H9 (cell line): ENCODE results near the gene COPRS. TPM values are rescaled to one million over a fixed set of nuclear protein-coding genes. Genes with fewer than 3 reads are reported as not detected.

ENCODE experiments used
- DNase-seq: peaks from one replicate; pipeline ENCODE4 v3.0.0-alpha.2; 2017
- H2AFZ ChIP-seq: one replicate; pipeline ENCODE4 v1.6.1; 2013; ENCODE audit warnings: mild to moderate bottlenecking, low read length, control low read depth, moderate library complexity
- H2AK5ac ChIP-seq: 2 replicates; pipeline ENCODE4 v1.6.1; 2013; ENCODE audit warnings: low read length, control low read depth, mixed read lengths; ENCODE audit not compliant: insufficient read length
- H2BK120ac ChIP-seq: one replicate; pipeline ENCODE4 v1.6.1; 2013; ENCODE audit warnings: low read depth, mild to moderate bottlenecking, low read length, control low read depth, inconsistent platforms; ENCODE audit not compliant: poor library complexity, severe bottlenecking
- H2BK12ac ChIP-seq: 2 replicates; pipeline ENCODE4 v1.6.1; 2013; ENCODE audit warnings: low read length, control low read depth, mixed read lengths, low read depth; ENCODE audit not compliant: insufficient read length
- H2BK15ac ChIP-seq: 2 replicates; pipeline ENCODE4 v1.6.1; 2013; ENCODE audit warnings: low read depth, low read length, control low read depth
- H2BK20ac ChIP-seq: one replicate; pipeline ENCODE4 v1.6.1; 2013; ENCODE audit warnings: low read depth, mild to moderate bottlenecking, low read length, control low read depth, inconsistent platforms; ENCODE audit not compliant: poor library complexity, severe bottlenecking
- H2BK5ac ChIP-seq: 2 replicates; pipeline ENCODE4 v1.6.1; 2013; ENCODE audit warnings: low read length, control low read depth, mixed read lengths; ENCODE audit not compliant: insufficient read length
- H3K14ac ChIP-seq: 2 replicates; pipeline ENCODE4 v1.6.1; 2013; ENCODE audit warnings: low read length, control low read depth; ENCODE audit not compliant: insufficient read depth
- H3K18ac ChIP-seq: 2 replicates; pipeline ENCODE4 v1.6.1; 2013; ENCODE audit warnings: low read depth, mild to moderate bottlenecking, mixed read lengths, low read length, control low read depth; ENCODE audit not compliant: insufficient read length
- H3K23ac ChIP-seq: 2 replicates; pipeline ENCODE4 v1.6.1; 2013; ENCODE audit warnings: low read length, control low read depth, mixed read lengths, low read depth; ENCODE audit not compliant: insufficient read length
- H3K23me2 ChIP-seq: 2 replicates; pipeline ENCODE4 v1.6.1; 2013; ENCODE audit warnings: low read depth, mild to moderate bottlenecking, mixed read lengths, low read length, control low read depth; ENCODE audit not compliant: insufficient read length, poor library complexity, severe bottlenecking
- H3K27ac ChIP-seq: 2 replicates; pipeline ENCODE4 v1.5.1; 2013; ENCODE audit warnings: low read length, control low read depth, mixed read lengths, low read depth; ENCODE audit not compliant: insufficient read length
- H3K27me3 ChIP-seq: 2 replicates; pipeline ENCODE4 v1.6.1; 2013; ENCODE audit warnings: low read length, control low read depth, inconsistent platforms; ENCODE audit not compliant: insufficient read depth
- H3K4ac ChIP-seq: 2 replicates; pipeline ENCODE4 v1.6.1; 2013; ENCODE audit warnings: low read depth, mild to moderate bottlenecking, control low read depth, inconsistent platforms, low read length, moderate library complexity
- H3K4me1 ChIP-seq: 2 replicates; pipeline ENCODE4 v1.6.1; 2013; ENCODE audit warnings: low read length, control low read depth, inconsistent platforms; ENCODE audit not compliant: insufficient read depth
- H3K4me2 ChIP-seq: 2 replicates; pipeline ENCODE4 v1.6.1; 2013; ENCODE audit warnings: low read length, control low read depth, mixed read lengths; ENCODE audit not compliant: insufficient read length, insufficient read depth
- H3K56ac ChIP-seq: 2 replicates; pipeline ENCODE4 v1.6.1; 2013; ENCODE audit warnings: low read depth, mild to moderate bottlenecking, mixed read lengths, low read length, control low read depth; ENCODE audit not compliant: insufficient read length
- H3K79me1 ChIP-seq: 2 replicates; pipeline ENCODE4 v1.6.1; 2013; ENCODE audit warnings: low read depth, mild to moderate bottlenecking, moderate library complexity, low read length, control low read depth, inconsistent platforms; ENCODE audit not compliant: insufficient read depth, poor library complexity, severe bottlenecking
- H3K79me2 ChIP-seq: 2 replicates; pipeline ENCODE4 v1.6.1; 2013; ENCODE audit warnings: low read length, control low read depth, inconsistent platforms; ENCODE audit not compliant: insufficient read depth
- H3K9ac ChIP-seq: 2 replicates; pipeline ENCODE4 v1.6.1; 2013; ENCODE audit warnings: low read length, control low read depth, mixed read lengths; ENCODE audit not compliant: insufficient read length; ENCODE audit errors: extremely low read depth
- H3K9me3 ChIP-seq: one replicate; pipeline ENCODE4 v1.6.1; 2013; ENCODE audit warnings: low read depth, low read length, inconsistent platforms; ENCODE audit not compliant: control insufficient read depth
- H3T11ph ChIP-seq: one replicate; pipeline ENCODE4 v1.6.1; 2013; ENCODE audit warnings: mild to moderate bottlenecking, low read length, control low read depth, inconsistent platforms
- H4K20me1 ChIP-seq: one replicate; pipeline ENCODE4 v1.6.1; 2013; ENCODE audit not compliant: control insufficient read depth, insufficient read length, insufficient read depth
- H4K5ac ChIP-seq: 2 replicates; pipeline ENCODE4 v1.6.1; 2013; ENCODE audit warnings: low read depth, mild to moderate bottlenecking, mixed read lengths, low read length, control low read depth; ENCODE audit not compliant: insufficient read length
- H4K8ac ChIP-seq: replicated peaks from 2 replicates; pipeline ENCODE4 v1.6.1; 2013; ENCODE audit warnings: low read length, control low read depth, mixed read lengths, low read depth; ENCODE audit not compliant: insufficient read length
- H4K91ac ChIP-seq: 2 replicates; pipeline ENCODE4 v1.6.1; 2013; ENCODE audit warnings: low read depth, mild to moderate bottlenecking, moderate library complexity, mixed read lengths, low read length, control low read depth; ENCODE audit not compliant: insufficient read length
- H3K27ac Mint-ChIP-seq, 3 experiments: 2 replicates in 2 of 3; 3 replicates in 1 of 3; pipeline ENCODE4 v1.8.0; 2020 to 2021; ENCODE audit warnings: mixed read lengths in 3 of 3, mild to moderate bottlenecking in 1 of 3, moderate library complexity in 1 of 3
- H3K27me3 Mint-ChIP-seq: 2 replicates; pipeline ENCODE4 v1.8.0; 2021; ENCODE audit warnings: low read depth, mild to moderate bottlenecking, moderate library complexity, mixed read lengths
- H3K36me3 Mint-ChIP-seq, 3 experiments: 2 replicates in 2 of 3; 3 replicates in 1 of 3; pipeline ENCODE4 v1.8.0; 2020 to 2021; ENCODE audit warnings: low read depth in 3 of 3, mixed read lengths in 3 of 3; ENCODE audit not compliant: insufficient read depth in 1 of 3
- H3K4me1 Mint-ChIP-seq, 2 experiments: 2 replicates each; pipeline ENCODE4 v1.8.0; 2020; ENCODE audit warnings: mixed read lengths in 2 of 2
- H3K4me3 Mint-ChIP-seq, 2 experiments: 2 replicates in 1 of 2; 3 replicates in 1 of 2; pipeline ENCODE4 v1.8.0; 2020 to 2021; ENCODE audit warnings: mild to moderate bottlenecking in 2 of 2, mixed read lengths in 2 of 2, moderate library complexity in 1 of 2
- H3K9me3 Mint-ChIP-seq, 2 experiments: 2 replicates in 1 of 2; 3 replicates in 1 of 2; pipeline ENCODE4 v1.8.0; 2020; ENCODE audit warnings: mild to moderate bottlenecking in 2 of 2, mixed read lengths in 2 of 2, moderate library complexity in 1 of 2
- WGBS: extraction: QIAGEN DNeasy Blood & Tissue Kit; methylation state at CpG from one replicate; pipeline ENCODE4 v1.1.7; 2013; ENCODE audit warnings: missing lambda C conversion rate, low lambda C conversion rate, mixed read lengths; ENCODE audit not compliant: insufficient read length; ENCODE audit errors: extremely low coverage; 5-methylcytosine and 5-hydroxymethylcytosine counted together
- total RNA-seq: library from RNA; stranded (reverse); gene quantifications from 2 replicates; pipeline ENCODE4 v1.2.1, GENCODE V29; 2021
- TF ChIP-seq, protein P1 (sequence below): fragments of 200-600 bp; sonication (generic); conservative IDR thresholded peaks from 3 replicates; pipeline ENCODE4 v1.8.0; 2021; ENCODE audit warnings: antibody characterized with exemption, mild to moderate bottlenecking

COPRS gene
- total RNA-seq, 1 experiment from 2014 or later, result 43.8 TPM

DNA sequence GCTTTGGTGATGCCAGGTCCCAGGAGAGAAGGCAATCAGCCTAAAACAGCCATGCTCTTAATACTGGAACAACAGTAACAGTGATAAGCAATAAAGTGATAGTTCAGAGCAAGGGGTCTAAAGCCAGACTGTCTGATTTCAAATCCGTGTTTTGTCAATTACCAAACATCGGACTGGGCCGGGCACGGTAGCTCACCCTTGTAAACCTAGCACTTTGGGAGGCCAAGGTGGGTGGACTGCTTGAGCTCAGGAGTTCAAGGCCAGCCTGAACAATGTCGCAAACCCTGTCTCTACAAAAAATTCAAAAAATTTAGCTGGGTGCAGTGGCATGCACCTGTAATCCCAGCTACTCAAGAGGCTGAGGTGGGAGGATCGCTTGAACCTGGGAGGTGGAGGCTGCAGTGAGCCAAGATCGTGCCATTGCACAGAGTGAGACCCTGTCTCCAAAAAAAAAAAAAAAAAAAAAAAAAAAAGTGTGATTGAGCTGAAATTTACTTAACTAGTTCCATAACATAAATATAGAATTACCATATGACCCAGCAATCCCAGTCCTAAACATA, 5.1 kb downstream of the COPRS start:
- Histone ChIP-seq H2BK120ac (no peak overlapping the region), H4K5ac (no peak overlapping the region), H3K79me1 (no peaks in the 10 kb centered on the region), H3K27me3 (no peaks in the 10 kb centered on the region), H3K56ac (no peak overlapping the region), H3K18ac (no peak overlapping the region), H2BK12ac (no peak overlapping the region), H3T11ph (no peak overlapping the region), H2BK15ac (no peak overlapping the region), H3K14ac (no peak overlapping the region), H2AFZ (no peak overlapping the region), H4K20me1 (no peaks in the 10 kb centered on the region), H3K9ac (no peak overlapping the region), H2BK5ac (no peak overlapping the region), H2BK20ac (no peak overlapping the region), H3K4me1 (peaks cover 3% of the 10 kb centered on the region; the same call in 1 of the 2 replicates), H2AK5ac (no peak overlapping the region), H3K27ac (no peak overlapping the region), H4K8ac (no peak overlapping the region), H4K91ac (no peak overlapping the region), H3K4ac (no peak overlapping the region), H3K23ac (no peak overlapping the region), H3K23me2 (no peaks in the 10 kb centered on the region), H3K4me2 (no peak overlapping the region), H3K79me2 (no peaks in the 10 kb centered on the region), H3K9me3 (no peaks in the 10 kb centered on the region)
- Mint-ChIP-seq H3K4me3 (no peak overlapping the region), H3K9me3 (no peaks in the 10 kb centered on the region), H3K36me3 (peaks cover 5 to 23% (median 11%) of the 10 kb centered on the region in 3 experiments; a peak in 6 of 7 replicates), H3K27me3 (no peaks in the 10 kb centered on the region; the same call in none of the 2 replicates), H3K27ac (peak overlapping the region in 1 of 3 experiments; percentile 93; a peak in 1 of 7 replicates), H3K4me1 (peaks cover 10 to 11% of the 10 kb centered on the region in 2 experiments)
- no peak for DNase-seq
- WGBS, result no CpG with 5 or more reads among the region's 7 CpGs
- TF ChIP-seq, protein P1, sequence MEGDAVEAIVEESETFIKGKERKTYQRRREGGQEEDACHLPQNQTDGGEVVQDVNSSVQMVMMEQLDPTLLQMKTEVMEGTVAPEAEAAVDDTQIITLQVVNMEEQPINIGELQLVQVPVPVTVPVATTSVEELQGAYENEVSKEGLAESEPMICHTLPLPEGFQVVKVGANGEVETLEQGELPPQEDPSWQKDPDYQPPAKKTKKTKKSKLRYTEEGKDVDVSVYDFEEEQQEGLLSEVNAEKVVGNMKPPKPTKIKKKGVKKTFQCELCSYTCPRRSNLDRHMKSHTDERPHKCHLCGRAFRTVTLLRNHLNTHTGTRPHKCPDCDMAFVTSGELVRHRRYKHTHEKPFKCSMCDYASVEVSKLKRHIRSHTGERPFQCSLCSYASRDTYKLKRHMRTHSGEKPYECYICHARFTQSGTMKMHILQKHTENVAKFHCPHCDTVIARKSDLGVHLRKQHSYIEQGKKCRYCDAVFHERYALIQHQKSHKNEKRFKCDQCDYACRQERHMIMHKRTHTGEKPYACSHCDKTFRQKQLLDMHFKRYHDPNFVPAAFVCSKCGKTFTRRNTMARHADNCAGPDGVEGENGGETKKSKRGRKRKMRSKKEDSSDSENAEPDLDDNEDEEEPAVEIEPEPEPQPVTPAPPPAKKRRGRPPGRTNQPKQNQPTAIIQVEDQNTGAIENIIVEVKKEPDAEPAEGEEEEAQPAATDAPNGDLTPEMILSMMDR, result no peak
